ENCODE results near the gene BRD2.

BRD2 gene

GRCh38 chr6:33001685-33002084, 33.3 kb downstream of the BRD2 start:
- no peak for DNase-seq

- no peak for DNase-seq
Observed at GRCh38 chr6:33004940-33005339, 36.5 kb downstream of the BRD2 start.

- DNase-seq, result no peak
Observed at GRCh38 chr6:33007831-33008400, 39.5 kb downstream of the BRD2 start.

GRCh38 chr6:33008944-33009861, 40.8 kb downstream of the BRD2 start, which contains the start of gene HLA-DOA:
Gene HLA-DOA, minus strand, starts transcription at chr6:33009591.
- peak in 3 of 5 experiments; percentile 22 to 85 (median 38) for DNase-seq

- no peak for DNase-seq
Observed at GRCh38 chr6:33010356-33010755, 42.0 kb downstream of the BRD2 start.

- DNase-seq, result no peak
Observed at GRCh38 chr6:33013608-33014007, 45.2 kb downstream of the BRD2 start.

GRCh38 chr6:33014841-33015634, 46.6 kb downstream of the BRD2 start:
- peak in 2 of 5 experiments; percentile 60 to 83 for DNase-seq

GRCh38 chr6:33015798-33016197, 47.4 kb downstream of the BRD2 start:
- DNase-seq, result no peak

- DNase-seq, result no peak
Observed at GRCh38 chr6:33017018-33017417, 48.6 kb downstream of the BRD2 start.

GRCh38 chr6:33017694-33018353, 49.4 kb downstream of the BRD2 start:
- no peak for DNase-seq

GRCh38 chr6:33018418-33018817, 50.0 kb downstream of the BRD2 start:
- no peak for DNase-seq

GRCh38 chr6:33018904-33019303, 50.5 kb downstream of the BRD2 start:
- DNase-seq, result peak in 2 of 5 experiments; percentile 17 to 21

- no peak for DNase-seq
Observed at GRCh38 chr6:33019372-33019771, 51.0 kb downstream of the BRD2 start.

GRCh38 chr6:33021917-33022316, 53.5 kb downstream of the BRD2 start:
- DNase-seq, result no peak

- no peak for DNase-seq
Observed at GRCh38 chr6:33023536-33023935, 55.1 kb downstream of the BRD2 start.

GRCh38 chr6:33024521-33024920, 56.1 kb downstream of the BRD2 start:
- DNase-seq, result peak in 1 of 5 experiments; percentile 58

GRCh38 chr6:33028220-33028849, 59.9 kb downstream of the BRD2 start:
- no peak for DNase-seq

GRCh38 chr6:33029328-33030184, 61.2 kb downstream of the BRD2 start:
- peak in 1 of 5 experiments; percentile 86 for DNase-seq

- no peak for DNase-seq
Observed at GRCh38 chr6:33030245-33030644, 61.9 kb downstream of the BRD2 start.

All from T-helper 2 cell (primary cell).